Measurements from ENCODE around the gene ADAMTS18.

Gene ADAMTS18

DNA sequence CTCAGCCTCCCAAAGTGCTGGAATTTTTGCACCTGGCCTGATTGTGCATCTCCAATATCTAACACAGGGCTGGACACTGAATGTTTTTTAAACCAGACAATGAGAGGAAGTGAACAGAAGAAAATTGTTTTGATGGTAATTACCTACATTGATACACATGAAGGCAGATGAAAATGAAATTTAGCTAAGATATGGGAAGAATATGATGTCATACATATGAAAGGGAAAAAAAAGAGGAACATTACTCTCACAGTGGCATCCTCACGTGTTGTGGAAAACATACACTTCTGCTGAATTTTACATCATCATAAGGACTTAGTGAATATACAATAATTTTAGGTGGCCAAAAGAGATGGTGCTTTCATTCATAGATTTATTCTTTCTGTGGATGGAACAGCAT lies 124.0 kb downstream of the ADAMTS18 start:
- TF ChIP-seq, protein P1, sequence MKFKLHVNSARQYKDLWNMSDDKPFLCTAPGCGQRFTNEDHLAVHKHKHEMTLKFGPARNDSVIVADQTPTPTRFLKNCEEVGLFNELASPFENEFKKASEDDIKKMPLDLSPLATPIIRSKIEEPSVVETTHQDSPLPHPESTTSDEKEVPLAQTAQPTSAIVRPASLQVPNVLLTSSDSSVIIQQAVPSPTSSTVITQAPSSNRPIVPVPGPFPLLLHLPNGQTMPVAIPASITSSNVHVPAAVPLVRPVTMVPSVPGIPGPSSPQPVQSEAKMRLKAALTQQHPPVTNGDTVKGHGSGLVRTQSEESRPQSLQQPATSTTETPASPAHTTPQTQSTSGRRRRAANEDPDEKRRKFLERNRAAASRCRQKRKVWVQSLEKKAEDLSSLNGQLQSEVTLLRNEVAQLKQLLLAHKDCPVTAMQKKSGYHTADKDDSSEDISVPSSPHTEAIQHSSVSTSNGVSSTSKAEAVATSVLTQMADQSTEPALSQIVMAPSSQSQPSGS (tag by site-specific recombination; IDR thresholded peaks at IDR 0.05; ENCODE audit: low read depth), result peak; percentile 66; the same call in 1 of the 2 replicates
- no peak for TF ChIP-seq ZNF221 (tag by site-specific recombination; IDR thresholded peaks at IDR 0.05; ENCODE audit: borderline replicate concordance)
- no peak overlapping the region for H3K27ac ChIP-seq (ENCODE audit: extremely low read depth, low read depth, low read length)
- POLR2A ChIA-PET, result no interaction called here
- H3K4me1 ChIP-seq (ENCODE audit: control insufficient read depth, insufficient read depth, low read length), result peaks cover 34% of the 10 kb centered on the region
- H3K36me3 ChIP-seq (ENCODE audit: control insufficient read depth in 2 of 2, insufficient read depth in 1 of 2, low read length in 2 of 2), result no peaks in the 10 kb centered on the region
- CTCF ChIA-PET, result interaction anchor here (0.7 kb wide), 1 partner anchor 97 kb away, joined by 3 read pairs; no protein-coding TSS in a partner anchor
- H3K4me3 ChIP-seq (ENCODE audit: low read depth, low read length), result no peak overlapping the region
- H3K9me3 ChIP-seq (ENCODE audit: control insufficient read depth, insufficient read depth, low read depth, low read length), result no peaks in the 10 kb centered on the region

- Histone ChIP-seq H3K4me3 (ENCODE audit: low read depth, low read length) (no peak overlapping the region), H3K4me1 (ENCODE audit: control insufficient read depth, insufficient read depth, low read length) (peaks cover 44% of the 10 kb centered on the region), H3K27ac (ENCODE audit: extremely low read depth, low read depth, low read length) (no peak overlapping the region; the same call in 1 of the 2 replicates), H3K36me3 (ENCODE audit: control insufficient read depth in 2 of 2, insufficient read depth in 1 of 2, low read length in 2 of 2) (no peaks in the 10 kb centered on the region), H3K9me3 (ENCODE audit: control insufficient read depth, insufficient read depth, low read depth, low read length) (no peaks in the 10 kb centered on the region)
- POLR2A ChIA-PET, result interaction anchor here (0.6 kb wide), 1 partner anchor 1854 kb away, joined by 3 read pairs; no protein-coding TSS in a partner anchor
- CTCF ChIA-PET, result interaction anchor here (0.5 to 1.7 kb wide), 3 partner anchors 23 to 149 kb away, joined by 3 to 5 read pairs (median 3); no protein-coding TSS in a partner anchor
- TF ChIP-seq PRDM1 (tag by site-specific recombination; IDR thresholded peaks at IDR 0.05) (peak; percentile 93), EGR2 (tag by site-specific recombination; IDR thresholded peaks at IDR 0.05; ENCODE audit: low read depth) (0 out of 2 replicates have a peak, but pooled peaks have one; percentile 23), GLI4 (tag by site-specific recombination; IDR thresholded peaks at IDR 0.05) (no peak), ZNF24 (tag by site-specific recombination; IDR thresholded peaks at IDR 0.05) (peak; percentile 50; the same call in 1 of the 2 replicates), ZNF843 (tag by site-specific recombination; IDR thresholded peaks at IDR 0.05) (peak; percentile 82), ZNF398 (tag by site-specific recombination; IDR thresholded peaks at IDR 0.05) (peak; percentile 69), ZNF664 (tag by site-specific recombination; IDR thresholded peaks at IDR 0.05) (no peak), SETDB1 (IDR thresholded peaks at IDR 0.05; ENCODE audit: insufficient read length, low read length) (no peak), ZXDB (tag by site-specific recombination; IDR thresholded peaks at IDR 0.05) (peak; percentile 53; the same call in 1 of the 2 replicates), FEZF1 (tag by site-specific recombination; IDR thresholded peaks at IDR 0.05) (peak; percentile 44; the same call in 1 of the 2 replicates), ZNF544 (tag by site-specific recombination; IDR thresholded peaks at IDR 0.05) (no peak), ZEB2 (tag by site-specific recombination; IDR thresholded peaks at IDR 0.05) (peak; percentile 69; the same call in 1 of the 2 replicates), KLF9 (tag by site-specific recombination; IDR thresholded peaks at IDR 0.05; ENCODE audit: low read depth) (no peak), ZBTB20 (tag by site-specific recombination; IDR thresholded peaks at IDR 0.05) (peak; percentile 24; the same call in 1 of the 2 replicates)
- TF ChIP-seq, protein P2, sequence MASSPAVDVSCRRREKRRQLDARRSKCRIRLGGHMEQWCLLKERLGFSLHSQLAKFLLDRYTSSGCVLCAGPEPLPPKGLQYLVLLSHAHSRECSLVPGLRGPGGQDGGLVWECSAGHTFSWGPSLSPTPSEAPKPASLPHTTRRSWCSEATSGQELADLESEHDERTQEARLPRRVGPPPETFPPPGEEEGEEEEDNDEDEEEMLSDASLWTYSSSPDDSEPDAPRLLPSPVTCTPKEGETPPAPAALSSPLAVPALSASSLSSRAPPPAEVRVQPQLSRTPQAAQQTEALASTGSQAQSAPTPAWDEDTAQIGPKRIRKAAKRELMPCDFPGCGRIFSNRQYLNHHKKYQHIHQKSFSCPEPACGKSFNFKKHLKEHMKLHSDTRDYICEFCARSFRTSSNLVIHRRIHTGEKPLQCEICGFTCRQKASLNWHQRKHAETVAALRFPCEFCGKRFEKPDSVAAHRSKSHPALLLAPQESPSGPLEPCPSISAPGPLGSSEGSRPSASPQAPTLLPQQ (tag by site-specific recombination; IDR thresholded peaks at IDR 0.05), result peak; percentile 65; the same call in 1 of the 2 replicates
- TF ChIP-seq, protein P3, sequence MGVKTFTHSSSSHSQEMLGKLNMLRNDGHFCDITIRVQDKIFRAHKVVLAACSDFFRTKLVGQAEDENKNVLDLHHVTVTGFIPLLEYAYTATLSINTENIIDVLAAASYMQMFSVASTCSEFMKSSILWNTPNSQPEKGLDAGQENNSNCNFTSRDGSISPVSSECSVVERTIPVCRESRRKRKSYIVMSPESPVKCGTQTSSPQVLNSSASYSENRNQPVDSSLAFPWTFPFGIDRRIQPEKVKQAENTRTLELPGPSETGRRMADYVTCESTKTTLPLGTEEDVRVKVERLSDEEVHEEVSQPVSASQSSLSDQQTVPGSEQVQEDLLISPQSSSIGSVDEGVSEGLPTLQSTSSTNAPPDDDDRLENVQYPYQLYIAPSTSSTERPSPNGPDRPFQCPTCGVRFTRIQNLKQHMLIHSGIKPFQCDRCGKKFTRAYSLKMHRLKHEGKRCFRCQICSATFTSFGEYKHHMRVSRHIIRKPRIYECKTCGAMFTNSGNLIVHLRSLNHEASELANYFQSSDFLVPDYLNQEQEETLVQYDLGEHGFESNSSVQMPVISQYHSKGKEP (tag by site-specific recombination; IDR thresholded peaks at IDR 0.05), result no peak
- TF ChIP-seq, protein P4, sequence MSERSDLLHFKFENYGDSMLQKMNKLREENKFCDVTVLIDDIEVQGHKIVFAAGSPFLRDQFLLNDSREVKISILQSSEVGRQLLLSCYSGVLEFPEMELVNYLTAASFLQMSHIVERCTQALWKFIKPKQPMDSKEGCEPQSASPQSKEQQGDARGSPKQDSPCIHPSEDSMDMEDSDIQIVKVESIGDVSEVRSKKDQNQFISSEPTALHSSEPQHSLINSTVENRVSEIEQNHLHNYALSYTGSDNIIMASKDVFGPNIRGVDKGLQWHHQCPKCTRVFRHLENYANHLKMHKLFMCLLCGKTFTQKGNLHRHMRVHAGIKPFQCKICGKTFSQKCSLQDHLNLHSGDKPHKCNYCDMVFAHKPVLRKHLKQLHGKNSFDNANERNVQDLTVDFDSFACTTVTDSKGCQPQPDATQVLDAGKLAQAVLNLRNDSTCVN (tag by site-specific recombination; optimal IDR thresholded peaks at IDR 0.05), result no peak
- TF ChIP-seq, protein P5, sequence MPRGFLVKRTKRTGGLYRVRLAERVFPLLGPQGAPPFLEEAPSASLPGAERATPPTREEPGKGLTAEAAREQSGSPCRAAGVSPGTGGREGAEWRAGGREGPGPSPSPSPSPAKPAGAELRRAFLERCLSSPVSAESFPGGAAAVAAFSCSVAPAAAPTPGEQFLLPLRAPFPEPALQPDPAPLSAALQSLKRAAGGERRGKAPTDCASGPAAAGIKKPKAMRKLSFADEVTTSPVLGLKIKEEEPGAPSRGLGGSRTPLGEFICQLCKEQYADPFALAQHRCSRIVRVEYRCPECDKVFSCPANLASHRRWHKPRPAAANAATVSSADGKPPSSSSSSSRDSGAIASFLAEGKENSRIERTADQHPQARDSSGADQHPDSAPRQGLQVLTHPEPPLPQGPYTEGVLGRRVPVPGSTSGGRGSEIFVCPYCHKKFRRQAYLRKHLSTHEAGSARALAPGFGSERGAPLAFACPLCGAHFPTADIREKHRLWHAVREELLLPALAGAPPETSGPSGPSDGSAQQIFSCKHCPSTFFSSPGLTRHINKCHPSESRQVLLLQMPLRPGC (tag by site-specific recombination; IDR thresholded peaks at IDR 0.05), result peak; percentile 63
- TF ChIP-seq, protein P6, sequence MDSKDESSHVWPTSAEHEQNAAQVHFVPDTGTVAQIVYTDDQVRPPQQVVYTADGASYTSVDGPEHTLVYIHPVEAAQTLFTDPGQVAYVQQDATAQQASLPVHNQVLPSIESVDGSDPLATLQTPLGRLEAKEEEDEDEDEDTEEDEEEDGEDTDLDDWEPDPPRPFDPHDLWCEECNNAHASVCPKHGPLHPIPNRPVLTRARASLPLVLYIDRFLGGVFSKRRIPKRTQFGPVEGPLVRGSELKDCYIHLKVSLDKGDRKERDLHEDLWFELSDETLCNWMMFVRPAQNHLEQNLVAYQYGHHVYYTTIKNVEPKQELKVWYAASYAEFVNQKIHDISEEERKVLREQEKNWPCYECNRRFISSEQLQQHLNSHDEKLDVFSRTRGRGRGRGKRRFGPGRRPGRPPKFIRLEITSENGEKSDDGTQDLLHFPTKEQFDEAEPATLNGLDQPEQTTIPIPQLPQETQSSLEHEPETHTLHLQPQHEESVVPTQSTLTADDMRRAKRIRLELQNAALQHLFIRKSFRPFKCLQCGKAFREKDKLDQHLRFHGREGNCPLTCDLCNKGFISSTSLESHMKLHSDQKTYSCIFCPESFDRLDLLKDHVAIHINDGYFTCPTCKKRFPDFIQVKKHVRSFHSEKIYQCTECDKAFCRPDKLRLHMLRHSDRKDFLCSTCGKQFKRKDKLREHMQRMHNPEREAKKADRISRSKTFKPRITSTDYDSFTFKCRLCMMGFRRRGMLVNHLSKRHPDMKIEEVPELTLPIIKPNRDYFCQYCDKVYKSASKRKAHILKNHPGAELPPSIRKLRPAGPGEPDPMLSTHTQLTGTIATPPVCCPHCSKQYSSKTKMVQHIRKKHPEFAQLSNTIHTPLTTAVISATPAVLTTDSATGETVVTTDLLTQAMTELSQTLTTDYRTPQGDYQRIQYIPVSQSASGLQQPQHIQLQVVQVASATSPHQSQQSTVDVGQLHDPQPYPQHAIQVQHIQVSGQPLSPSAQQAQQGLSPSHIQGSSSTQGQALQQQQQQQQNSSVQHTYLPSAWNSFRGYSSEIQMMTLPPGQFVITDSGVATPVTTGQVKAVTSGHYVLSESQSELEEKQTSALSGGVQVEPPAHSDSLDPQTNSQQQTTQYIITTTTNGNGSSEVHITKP (tag by site-specific recombination; IDR thresholded peaks at IDR 0.05), result peak; percentile 64
Observed at GRCh38 chr16:77308163-77308561, 126.7 kb downstream of the ADAMTS18 start.

All from HEK293 (cell line).